ENCODE results near the gene DEPDC1.

Gene DEPDC1

DNA sequence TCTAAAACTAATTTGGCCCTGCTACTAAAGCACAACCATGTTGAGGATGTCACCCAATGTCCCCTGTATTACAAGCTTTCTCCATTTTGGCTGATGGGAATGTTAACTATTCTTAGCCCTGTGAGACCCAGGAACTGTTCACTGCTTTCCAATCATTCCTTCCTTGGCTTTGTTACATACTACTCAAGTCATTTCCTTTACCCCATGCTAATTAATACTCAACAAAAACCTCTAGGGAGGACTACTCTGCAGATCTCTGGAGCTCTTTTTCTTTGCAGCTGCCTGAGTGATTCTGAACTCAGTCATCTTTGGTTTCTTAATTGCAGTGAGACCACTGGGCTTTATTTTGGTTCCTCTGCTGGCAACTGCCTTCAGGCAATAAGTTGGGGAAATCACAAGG, 23.8 kb downstream of the DEPDC1 start:
- DNase-seq (ENCODE audit: low spot score) = no peak

DNA sequence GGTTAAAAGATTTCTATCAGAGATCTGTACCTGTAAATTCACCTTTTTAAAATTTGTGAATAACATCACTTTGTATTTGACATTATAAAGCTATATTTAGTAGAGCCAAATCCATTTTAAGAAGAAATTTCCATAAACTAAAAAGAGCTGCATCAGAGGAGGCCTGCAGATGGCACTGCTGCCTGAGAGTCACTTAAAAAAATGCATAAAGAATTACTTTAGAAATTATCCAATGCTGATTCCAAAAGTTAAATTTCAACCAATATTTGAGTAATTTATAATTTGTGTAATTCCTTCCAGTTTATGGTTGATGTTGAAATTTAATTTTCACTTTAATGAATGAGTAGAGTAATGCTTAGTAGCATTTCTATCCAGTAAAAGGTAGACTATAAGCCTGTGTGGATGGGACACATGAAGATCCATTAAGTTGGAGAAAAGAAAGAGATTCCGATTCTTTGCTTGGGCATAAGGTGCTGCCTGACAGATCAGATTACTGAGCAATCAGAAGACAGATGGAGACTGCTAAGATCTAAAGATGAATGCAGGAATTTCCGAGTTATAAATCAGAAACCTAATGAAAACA, 26.4 kb downstream of the DEPDC1 start:
- DNase-seq (ENCODE audit: low spot score) = no peak

DNA sequence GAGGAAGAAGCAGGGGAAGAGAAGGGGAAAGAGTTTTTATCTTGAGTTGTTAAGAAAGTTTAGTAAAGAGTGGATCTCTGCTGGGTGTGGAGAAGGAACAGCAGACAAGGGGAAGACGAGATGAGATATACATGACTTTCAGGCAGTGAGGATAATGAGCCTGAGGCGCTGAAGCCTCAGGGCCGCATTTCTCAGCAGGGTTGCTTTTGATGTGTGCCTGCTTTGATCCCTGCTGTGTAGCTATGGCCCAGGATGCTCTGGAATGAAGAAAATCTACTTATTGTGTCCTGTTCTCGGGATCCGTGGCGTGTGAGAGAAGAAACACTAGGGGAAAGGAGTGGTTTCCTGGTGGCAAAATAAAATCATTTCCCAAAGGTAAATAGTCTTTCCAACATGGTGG, 32.0 kb downstream of the DEPDC1 start:
- DNase-seq (ENCODE audit: low spot score) = no peak

DNA sequence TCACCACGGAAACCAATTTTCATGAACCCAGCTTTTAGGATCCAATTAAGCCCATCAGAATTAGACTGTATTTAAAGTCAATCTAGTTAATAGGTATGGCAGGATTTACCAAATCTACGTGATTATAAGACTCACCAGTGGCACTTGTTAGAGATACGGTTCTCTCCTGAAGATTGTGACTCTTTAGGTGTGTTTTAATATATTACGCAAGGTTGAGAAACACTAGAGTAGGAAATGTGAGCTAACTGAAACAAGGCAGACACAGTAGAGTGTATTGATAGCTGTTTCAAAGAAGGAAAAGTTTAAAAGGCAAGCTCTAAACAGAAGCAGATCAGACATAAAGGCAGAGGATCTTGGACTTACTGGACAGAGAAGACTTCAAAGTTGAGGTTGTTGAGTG, 35.9 kb downstream of the DEPDC1 start:
- DNase-seq (ENCODE audit: low spot score) = no peak

DNA sequence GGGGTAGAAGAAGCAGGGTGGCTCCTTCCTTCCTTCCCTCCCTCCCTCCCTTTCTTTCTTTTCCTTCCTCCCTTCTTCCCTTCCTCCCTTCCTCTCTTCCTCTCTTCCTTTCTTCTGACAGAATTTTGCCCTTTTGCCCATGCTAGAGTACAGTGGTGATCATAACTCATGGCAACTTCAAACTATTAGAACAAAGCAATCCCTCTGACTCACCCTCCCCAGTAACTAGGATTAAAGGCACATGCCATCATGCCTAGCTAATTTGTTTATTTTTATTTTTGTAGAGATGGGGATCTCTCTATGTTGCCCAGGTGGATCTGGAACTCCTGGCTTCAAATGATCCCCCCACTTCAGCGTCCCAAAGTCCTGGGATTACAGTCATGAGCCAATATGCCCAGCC, 37.1 kb downstream of the DEPDC1 start:
- no peak for DNase-seq (ENCODE audit: low spot score)

DNA sequence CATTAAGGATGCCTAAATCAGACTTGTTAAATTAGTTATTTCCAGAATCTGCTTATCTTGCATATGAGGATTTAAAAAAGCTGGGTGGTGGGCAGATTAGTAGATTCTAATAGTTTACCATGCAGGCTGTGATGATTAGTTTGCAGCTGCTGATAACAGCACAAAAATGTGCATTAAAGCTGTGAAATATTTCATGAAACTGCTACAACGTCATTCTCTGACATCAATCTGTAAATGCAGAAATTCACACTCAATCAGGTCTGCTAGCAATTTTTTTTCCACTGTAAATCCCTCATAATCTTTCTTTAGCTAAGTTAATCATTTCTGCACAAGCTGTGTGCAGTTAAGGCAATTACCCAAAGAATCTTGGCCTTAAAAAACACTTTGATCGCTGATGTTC, 37.8 kb downstream of the DEPDC1 start:
- no peak for DNase-seq (ENCODE audit: low spot score)

DNA sequence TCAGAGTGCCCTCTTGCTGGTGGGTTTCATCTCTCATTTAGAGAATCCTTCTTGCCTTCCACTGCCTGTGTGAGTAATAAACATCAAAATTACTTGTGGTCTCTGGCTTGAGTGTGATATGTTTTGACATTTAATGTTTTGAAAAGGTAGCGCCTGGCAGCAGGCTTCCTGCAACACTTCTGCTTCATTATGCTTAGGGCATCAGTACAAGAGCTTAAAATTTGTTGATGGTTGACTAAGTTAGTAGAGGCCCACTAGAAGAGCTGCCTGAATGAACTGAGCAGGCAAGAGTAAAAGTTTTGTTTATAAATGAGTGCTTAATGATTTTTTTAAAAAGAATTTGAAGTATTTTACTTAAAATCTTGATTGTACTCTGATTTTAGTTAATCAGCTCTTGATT, 40.7 kb downstream of the DEPDC1 start:
- no peak for DNase-seq (ENCODE audit: low spot score)

DNA sequence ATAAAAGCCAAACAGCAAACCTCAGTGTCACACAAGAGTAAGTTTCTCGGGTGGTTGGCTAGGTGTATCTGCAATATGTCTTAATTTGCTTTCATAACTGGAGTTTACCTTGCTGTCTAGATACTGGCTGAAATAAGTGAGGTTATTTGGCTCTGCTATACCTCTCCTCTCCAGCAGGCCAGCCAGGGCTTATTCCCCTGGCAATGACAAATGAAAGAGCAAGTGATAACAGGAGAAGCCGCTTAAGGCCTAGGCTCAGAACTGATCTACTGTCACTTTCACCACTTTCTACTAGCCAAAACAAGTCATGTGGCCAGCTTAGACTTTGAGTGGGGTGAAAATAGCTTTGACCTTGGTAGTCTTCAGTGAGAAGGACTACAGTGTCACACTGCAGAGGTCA, 42.3 kb downstream of the DEPDC1 start:
- no peak for DNase-seq (ENCODE audit: low spot score)

DNA sequence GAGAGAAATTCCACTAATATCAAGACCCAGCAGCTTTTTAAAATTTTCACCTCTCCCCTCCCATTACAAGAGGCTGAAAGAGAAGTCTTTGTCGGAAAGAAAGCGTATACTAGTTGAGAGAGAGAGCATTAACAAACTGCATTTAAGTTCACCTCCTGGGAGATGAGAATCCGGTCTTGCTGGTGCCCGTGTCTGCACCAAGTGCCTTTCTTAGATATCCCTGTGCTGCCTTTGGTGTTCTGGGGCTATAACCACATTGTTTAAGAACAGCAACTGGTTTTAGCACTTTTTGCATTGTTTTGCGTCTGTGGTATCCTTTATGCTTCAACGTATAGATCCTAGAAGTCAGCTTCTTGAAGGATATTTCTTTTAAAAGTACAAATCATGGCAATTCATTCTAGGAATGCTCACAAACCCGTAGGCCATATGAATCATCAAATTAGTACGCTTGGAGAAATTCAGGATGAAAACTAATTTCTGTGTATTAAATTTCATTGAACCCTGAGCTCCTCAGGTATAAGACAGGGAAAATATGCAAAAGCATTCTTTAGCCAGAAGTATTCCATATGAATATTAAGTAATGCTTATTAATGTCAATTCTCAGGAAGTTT, 43.7 kb downstream of the DEPDC1 start:
- DNase-seq (ENCODE audit: low spot score) = no peak

DNA sequence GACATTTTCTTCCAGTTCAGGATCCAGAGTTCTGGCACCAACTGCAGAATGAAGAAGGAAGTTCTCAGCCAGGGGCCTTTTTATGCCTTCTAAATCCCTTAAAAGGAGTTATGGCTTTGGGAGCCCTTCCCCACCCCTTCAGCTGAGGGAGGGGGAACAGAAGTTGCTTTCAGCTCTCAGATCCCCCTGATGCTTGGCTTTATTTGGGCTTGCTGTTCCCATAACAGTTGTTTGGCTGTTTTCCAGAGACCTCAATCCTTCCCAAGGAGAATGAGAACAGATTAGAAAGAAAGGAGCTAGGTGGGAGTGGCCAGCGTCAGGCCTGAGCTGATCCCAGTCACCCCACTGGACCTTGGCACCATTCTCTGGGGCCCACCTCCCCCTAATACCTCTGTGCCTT, 47.0 kb downstream of the DEPDC1 start, which contains the start of gene RPE65:
RPE65 (minus strand) TSS at position 54 of the 400 bp plus-strand sequence; CDS start at position 5, 49 bp downstream.
- DNase-seq (ENCODE audit: low spot score) = no peak

DNA sequence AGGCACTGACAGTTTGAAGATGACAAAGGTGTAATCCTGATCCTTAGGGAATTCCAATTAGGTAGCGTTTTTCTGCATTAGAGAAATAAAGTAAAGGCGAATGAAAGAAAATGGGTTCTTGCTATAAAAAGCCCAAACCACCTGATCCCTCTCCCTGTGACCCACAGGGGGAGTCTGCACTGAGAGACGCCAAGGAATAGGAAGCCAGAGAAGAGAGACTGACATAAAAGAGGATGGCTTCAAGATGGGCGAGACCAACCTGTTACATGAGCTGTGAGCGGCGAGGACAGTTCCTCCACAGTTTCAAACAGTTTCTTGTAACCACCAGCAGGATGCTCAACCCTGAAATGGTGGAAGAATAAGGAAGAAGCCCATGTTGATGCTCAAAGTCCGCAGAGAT, 48.5 kb downstream of the DEPDC1 start:
- no peak for DNase-seq (ENCODE audit: low spot score)

DNA sequence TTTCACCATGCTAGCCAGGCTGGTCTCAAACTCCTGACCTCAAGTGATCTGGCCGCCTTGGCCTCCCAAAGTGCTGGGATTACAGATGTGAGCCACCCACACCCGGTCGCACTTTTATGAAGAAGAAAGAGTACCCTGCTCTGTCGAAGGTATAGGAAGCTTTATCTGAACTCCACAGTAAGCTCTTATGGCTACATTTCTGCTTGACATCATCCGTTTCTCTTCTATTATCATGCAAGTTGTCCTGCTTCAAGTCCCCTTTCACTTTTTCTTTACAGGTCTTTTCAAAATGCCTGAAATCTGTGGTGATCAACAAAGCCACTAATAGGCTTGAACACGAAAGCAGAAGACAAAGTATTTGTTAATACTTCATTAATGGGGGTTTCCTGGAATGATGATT, 51.2 kb downstream of the DEPDC1 start:
- no peak for DNase-seq (ENCODE audit: low spot score)

DNA sequence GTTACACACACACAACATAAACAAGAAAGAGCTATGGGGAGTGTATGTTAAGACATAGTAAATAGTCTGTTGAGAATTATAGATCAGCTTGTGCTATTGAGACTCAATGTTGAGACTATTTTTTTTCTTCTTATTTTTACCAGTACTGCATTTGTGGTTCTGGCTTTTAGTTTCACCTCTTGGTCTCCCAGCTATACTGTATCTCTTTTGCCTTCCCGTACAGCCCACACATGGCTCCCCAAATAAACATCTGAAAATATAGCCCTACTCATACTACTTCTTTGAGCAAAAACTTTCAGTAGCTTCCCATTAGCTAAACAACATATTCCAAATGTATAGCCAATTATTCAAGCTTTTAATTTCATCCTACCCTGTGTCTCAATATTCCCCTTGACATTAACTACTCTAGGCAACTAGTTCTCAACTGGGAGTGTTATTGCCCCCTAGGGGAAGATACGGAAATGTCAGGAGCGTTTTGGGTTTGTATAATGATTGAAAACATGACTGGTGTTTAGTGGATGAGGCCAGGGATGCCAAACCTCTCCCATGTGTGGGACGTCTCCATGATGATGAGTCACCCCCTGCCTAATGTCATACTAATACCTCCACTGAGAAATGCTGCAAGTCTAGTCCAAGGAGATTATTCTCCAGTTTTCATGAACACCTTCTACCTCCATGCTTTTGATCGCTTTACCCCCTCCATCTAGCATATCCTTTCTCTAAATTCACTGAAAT, 53.9 kb downstream of the DEPDC1 start:
- peak; percentile 36 for DNase-seq (ENCODE audit: low spot score)

DNA sequence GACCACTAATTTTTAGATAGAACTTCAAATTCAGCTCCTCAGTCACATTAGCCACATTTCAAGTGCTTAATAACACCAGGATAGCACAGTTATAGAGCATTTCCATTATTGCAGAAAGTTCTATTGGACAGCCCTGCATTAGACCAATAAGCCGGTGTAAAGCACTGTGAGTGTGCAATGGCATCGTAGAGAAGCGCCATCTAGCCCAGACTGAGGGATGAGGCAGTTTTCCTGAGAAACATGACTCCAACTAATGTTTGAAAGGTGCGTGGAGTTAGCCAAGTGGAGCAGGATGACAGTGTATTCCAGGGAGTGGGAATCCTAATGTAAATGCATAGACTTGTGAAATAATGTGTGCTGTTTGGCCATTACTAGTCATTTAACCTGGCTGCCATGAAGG, 54.9 kb downstream of the DEPDC1 start:
- DNase-seq (ENCODE audit: low spot score) = no peak

DNA sequence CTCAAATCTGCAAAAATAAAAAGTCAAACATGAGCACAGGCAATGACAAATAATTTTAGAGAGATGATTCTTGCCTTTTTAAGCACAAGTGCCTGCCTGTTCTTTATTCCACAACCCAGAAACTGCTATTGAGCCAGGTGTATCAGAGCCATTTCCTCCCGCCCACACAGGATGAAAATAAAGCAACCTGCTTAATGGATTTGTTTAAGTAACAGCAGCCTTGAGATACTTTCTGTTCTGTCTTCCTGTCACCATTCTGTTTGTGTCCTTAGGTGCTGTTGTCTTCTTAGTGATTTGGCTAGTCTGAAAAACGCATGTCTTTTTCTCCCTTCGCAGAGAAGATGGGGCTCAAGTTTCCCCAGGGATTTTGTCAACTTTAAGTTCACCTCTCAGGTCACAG, 58.6 kb downstream of the DEPDC1 start:
- DNase-seq (ENCODE audit: low spot score) = peak; percentile 4

DNA sequence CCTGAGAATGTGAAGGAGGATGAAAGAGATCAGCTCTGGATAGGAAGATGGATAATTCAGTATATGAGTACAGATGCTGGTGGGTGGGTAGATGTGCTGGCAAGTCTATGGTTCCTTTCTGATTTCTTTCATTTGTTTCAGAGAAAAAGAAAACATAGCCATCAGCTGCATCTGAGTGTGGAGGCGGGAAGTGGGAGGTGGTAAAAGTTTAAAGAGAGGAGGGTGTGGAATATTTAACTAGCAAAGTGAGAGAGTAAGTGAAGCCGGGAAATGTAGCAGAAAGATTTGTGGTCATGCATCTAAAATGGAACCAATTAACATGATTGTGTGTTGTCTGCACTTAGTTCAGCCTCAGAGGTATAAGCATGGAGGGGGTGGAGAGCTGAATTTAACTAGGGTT, 63.5 kb downstream of the DEPDC1 start:
- DNase-seq (ENCODE audit: low spot score) = no peak

DNA sequence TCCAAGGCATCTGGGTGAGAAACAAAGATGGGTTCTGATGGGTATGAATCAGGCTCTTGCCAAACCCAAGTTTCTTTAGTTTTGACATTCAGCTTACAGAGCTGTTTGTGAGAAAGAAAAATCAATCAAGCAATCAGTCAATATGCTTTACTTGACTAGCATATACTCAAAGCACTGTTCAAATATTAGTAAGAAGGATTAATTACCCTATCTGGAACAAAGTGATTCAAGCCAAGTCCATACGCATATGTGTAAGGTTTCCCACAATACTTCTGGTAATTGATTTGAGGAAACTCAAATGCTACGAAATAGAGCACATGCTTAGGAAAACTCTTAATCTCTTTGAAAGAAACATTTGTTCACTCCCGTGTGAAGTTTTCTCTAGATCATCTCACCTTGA, 65.8 kb downstream of the DEPDC1 start:
- no peak for DNase-seq (ENCODE audit: low spot score)

DNA sequence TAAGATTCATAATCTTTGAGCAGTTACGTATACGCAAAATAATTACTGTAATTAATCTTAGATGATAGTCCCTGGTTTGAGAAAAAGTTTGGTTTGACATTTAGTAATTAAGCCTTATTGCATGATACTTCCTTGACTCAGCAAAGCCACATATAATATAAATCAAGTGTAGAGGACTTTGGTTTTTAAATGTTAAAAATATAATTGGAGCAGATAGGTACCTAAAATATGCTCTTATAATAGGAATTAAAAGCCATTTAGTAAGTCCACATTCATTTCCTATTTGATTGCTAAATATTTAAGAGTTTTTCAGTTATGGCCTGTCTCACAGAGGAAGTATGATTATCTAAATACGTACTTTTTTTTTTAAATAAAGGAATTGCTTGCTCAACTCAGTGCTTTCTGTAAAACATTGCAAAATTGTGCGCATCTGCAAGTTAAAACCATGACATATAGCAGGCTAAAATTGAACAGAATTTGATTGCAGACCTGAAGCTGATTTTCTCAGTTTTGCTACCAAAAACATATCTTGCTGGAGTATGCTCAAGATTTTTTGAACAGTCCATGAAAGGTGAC, 67.6 kb downstream of the DEPDC1 start:
- no peak for DNase-seq (ENCODE audit: low spot score)

DNA sequence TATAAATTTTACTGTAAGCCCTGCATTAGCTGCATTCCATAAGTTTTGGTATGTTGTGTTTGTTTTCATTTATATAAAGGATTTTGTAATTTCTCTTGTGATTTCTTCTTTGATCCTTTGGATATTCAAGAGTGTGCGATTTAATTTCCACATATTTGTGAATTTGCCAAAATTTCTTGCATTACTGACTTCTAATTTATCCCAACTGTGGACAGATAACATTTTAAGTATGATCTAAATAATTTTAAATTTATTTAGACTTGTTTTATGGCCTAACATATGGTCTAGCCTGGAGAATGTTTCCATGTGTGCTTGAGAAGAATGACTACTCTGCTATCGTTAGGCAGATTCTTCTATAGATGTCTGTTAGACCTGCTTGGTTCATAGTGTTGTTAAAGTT, 70.3 kb downstream of the DEPDC1 start:
- no peak for DNase-seq (ENCODE audit: low spot score)
